IPS-NIHi11 (cell line): ENCODE results near the gene OPRM1.
"Not testable (repeated sequence)": the region's sequence is repeated elsewhere in the genome, so short reads cannot be mapped to it uniquely, and the experiment has no call there.

Source experiments
- DNase-seq: peaks from one replicate; pipeline ENCODE4 v3.0.0; 2012; ENCODE audit warnings: mixed read lengths, low spot score

OPRM1 gene

DNA sequence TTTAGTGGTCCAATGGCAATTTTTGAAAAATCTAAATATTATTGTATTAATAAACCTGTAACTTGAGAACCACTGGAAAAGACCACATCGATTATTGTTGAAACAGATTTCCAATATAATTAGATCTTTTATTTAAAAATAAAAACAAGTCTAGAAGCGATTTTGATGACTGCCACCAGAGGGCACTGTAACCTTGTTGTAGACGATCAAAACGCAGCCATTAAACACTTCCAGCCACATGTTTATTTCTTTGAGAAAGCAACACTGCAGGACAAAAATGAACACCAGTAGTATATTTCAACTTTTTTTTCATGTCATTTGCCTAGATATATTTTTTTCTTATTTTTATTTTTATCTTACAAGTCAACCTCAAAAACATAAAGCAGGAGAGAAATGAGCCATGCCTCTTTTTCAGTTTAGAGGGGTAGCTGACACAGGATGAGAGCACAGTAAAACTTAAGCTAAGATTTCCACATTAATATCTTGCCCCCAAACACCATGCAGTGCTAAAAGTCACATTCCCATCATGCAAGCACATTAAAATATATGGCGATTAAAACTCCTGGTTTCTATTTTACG, 115.4 kb downstream of the OPRM1 start:
- peak; percentile 28 for DNase-seq

DNA sequence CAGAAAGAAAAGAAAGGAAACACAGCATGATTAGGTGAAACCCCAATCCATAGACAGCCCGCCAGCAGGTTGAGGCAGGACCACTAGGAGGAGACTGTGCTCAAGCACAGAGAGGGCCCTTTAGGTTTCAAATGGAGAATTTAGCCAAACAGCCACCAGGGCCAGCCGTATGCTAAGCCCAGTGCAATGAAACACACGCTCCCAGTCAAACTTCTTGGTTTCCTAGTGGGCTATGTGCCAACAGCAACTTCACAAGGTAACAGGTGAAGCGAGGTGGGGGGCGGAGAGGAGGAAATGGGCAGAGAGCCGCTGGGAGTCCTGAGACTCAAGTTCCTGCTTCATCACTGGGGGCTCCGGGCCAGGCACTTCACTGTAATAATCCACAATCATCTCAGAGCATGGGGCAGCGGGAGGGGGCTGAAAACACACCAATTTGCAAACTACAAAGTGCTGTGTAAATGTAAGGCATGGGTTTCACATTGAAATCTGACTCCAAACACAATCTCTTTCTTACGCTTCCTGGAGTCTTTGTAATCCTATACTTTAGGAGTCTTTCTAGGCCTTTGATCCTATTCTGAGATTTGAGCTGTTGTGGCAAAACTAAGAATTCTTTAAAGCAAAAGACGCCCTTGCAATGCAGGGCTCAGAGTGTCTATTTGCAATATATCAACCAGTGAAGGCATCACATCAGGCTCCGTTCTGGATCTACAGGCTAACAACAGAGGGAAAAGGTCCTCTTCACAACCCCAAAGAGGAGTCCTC, 117.3 kb downstream of the OPRM1 start:
- peak; percentile 62 for DNase-seq

GRCh38 chr6:154157082-154157481, 118.0 kb downstream of the OPRM1 start:
- DNase-seq: no peak

DNA sequence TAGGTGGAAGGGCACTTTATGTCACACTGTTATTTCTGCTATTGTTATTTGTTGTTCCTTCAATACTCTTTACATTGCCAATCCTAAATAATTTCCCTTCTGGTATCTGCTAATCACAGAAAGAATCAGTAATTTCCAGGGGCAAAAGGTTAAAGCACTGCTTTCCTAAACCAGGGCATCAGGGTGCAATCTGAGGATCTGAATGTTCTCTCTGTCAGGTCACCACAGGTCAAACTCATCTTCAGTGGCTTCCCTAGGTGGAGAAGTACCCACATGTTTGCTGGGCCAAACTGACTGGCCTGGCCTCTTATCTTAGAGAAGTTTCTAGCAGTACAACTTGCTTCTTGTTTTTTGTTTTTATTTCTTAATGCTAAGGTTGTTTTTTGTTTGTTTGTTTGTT, 118.7 kb downstream of the OPRM1 start:
- no peak for DNase-seq

- no peak for DNase-seq
These were observed 120.1 kb downstream of the OPRM1 start for GRCh38 chr6:154159126-154159525.

GRCh38 chr6:154161689-154162088, 122.6 kb downstream of the OPRM1 start:
- no peak for DNase-seq

DNA sequence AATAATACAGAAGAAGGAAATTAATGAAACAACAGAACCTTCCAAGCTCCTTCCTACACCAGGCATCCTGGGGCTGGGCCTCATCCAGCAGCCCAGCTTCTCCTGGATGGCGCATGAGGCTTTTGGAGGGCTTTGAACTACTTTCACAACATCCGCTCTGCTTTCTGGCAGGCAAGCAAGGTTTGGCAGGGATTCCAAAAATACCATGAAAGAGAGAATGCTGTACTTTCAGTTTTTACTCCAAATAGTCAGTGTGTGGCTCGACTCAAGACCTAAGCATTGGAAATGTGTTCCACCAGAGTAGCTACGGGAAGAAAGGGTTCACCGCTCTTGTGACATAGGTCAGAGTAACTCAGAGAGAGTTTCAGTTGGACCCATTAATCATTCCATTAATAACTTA, 125.4 kb downstream of the OPRM1 start:
- no peak for DNase-seq

- DNase-seq: no peak
These were observed 126.4 kb downstream of the OPRM1 start for GRCh38 chr6:154165478-154165877.

DNA sequence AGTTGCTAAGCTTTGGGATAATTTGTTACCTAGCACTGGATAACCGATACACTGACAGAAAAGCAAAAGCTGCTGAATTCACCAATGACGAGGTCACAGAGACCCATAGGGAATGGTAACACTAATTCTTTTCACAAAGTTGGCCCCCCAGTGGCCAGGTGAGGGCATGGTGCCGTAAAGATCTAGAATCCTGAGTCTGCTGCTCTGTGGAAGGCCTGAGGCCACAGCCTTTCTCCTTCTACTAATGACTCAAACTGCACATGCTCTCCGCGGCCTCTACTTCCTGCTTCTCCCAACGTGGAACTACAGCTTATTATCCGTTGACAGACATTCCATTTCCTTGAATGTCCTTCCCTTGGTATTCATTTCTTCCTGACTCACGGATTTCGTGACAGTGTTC, 127.1 kb downstream of the OPRM1 start:
- peak; percentile 21 for DNase-seq

GRCh38 chr6:154167126-154167525, 128.1 kb downstream of the OPRM1 start:
- no peak for DNase-seq

GRCh38 chr6:154169193-154169847, 130.3 kb downstream of the OPRM1 start:
- DNase-seq: no peak

DNA sequence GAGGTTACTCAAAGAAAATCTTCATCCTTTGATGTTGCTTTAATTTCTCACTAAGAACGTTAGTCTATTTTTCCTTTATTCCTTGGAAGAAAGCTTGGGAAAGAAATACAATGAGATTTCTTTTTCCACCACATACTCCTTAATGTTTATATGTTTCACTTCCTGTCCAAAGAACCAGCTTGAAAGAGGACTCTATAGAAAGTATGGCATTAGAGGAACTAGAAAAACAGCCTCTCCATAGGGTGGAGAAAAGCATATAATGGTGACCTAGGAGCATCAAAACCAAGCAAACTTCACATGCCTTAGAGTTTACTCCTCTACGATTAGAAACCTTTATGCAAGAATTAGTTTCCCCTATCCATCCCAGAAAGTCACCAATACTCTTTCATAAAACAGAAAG, 131.1 kb downstream of the OPRM1 start:
- DNase-seq: no peak

DNA sequence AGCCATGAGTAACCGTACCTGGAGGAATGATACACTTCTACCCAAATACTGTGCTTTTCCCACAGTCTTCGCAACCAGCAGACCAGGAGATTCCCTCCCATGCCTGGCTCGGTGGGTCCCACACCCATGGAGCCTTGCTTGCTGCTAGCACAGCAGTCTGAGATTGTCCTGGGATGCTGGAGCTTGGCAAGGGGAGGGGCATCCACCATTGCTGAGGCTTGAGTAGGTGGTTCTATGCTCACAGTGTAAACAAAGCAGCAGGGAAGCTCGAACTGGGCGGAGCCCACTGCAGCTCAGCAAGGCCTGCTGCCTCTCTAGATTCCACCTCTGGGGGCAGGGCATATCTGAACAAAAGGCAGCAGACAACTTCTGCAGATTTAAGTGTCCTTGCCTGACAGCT, 133.4 kb downstream of the OPRM1 start:
- not testable (repeated sequence) for DNase-seq

DNA sequence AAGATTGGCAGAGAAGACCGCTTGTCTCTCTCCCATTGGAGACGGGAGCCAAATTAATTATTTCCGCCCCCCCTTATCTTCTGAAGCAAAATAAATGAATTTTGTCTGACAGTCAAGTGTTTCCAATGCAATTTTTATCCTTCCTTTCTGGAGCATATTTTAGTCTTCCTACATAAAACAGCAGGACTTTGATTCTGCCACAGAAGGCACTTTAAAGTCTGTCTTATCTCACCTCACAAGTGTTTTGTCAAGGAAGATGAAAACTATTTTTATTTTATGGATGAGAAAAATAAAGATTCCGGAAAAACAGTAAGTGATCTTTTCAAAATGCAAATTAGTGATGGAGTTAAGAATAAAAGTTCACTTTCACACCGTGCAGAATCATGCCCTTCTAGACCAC, 140.4 kb downstream of the OPRM1 start:
- no peak for DNase-seq

- no peak for DNase-seq
These were observed 148.2 kb downstream of the OPRM1 start for GRCh38 chr6:154187203-154187602.

DNA sequence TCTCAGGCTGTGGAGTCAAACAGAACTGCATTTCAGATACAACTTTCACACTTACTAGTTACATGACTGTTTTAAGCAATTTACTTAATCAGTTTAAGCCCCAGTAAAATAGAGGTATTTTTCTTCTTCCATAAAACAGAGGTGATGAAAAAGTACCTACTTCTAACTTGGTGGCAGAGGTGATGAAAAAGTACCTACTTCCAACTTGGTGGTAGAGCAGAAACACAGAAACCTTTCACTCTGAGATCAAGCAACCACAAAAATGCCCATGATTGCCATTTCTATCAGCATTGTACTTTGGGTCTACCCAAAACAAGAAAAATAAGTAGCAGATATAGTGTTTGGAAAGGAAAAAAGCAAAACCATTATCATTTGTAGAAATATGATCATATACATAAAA, 148.7 kb downstream of the OPRM1 start:
- no peak for DNase-seq

- no peak for DNase-seq
These were observed 157.4 kb downstream of the OPRM1 start for GRCh38 chr6:154196333-154196885.

- DNase-seq: no peak
These were observed 158.3 kb downstream of the OPRM1 start for GRCh38 chr6:154197196-154197860.

GRCh38 chr6:154201688-154202087, 162.6 kb downstream of the OPRM1 start:
- DNase-seq: not testable (repeated sequence)

DNA sequence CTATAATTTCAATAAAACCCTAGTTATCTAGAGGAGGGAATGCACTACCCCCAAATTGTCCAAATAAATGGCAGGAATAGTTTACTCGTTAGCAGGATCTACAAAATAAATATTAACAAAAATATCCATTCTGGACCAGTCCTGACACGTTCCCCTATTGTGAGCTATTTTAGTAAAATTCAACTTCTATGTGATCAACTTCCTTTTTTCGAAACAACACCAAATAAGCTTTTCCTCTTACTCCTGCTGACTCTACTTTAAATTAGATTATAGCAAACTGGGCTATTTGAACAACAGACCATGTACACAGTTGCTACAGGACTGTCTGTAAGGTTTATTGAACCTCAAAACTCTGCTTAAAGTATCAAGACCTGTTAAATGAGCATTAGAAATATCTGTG, 163.3 kb downstream of the OPRM1 start:
- no peak for DNase-seq

DNA sequence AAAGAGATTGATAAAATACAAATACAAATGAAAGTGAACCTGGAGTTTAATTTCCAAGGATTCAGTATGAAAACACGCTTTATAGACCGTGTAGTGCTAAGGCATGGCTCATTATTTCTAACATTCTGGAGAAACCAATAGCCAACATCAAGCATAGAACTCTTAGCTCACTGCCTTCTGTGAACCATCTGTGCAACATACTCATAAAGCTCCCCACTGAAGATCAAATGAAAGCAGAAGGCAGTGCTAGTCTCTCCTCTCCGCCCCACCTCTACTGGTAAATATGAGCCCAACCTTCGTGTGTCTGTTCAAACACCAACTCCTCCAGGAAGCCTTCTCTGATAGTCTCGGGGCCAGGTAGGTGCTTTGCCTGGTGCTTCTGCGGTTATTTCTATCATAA, 163.9 kb downstream of the OPRM1 start:
- DNase-seq: no peak

GRCh38 chr6:154206141-154206540, 167.1 kb downstream of the OPRM1 start:
- no peak for DNase-seq

GRCh38 chr6:154206996-154207395, 168.0 kb downstream of the OPRM1 start:
- DNase-seq: no peak
